ENCODE results near the gene RNASEH2B. TPM values are rescaled to one million over a fixed set of nuclear protein-coding genes. Genes with fewer than 3 reads are reported as not detected.
A peak's percentile ranks its signal among the peaks of the same experiment; 100 is the strongest.

RNASEH2B gene
- total and polyA plus RNA-seq, 4 donors = 31.2 to 97.4 (median 48.2) TPM

GRCh38 chr13:50998326-50998725 lies 88.7 kb downstream of the RNASEH2B start:
- peaks cover 26% of the 10 kb centered on the region for H3K4me1 ChIP-seq (ENCODE audit: control insufficient read depth, insufficient read depth, low read length)
- H3K9me3 ChIP-seq (ENCODE audit: control insufficient read depth, insufficient read depth, low read length) = no peaks in the 10 kb centered on the region
- H3K4me3 ChIP-seq (ENCODE audit: low read depth, low read length) = no peak overlapping the region
- no peak for DNase-seq (ENCODE audit: low read depth in 4 of 6, low spot score in 6 of 6)
- peaks cover 6% of the 10 kb centered on the region for H3K27me3 ChIP-seq (ENCODE audit: control insufficient read depth, insufficient read depth, low read length)
- WGBS (ENCODE audit: insufficient coverage) = 100% methylated on average over 1 of the region's 3 CpGs
- H3K36me3 ChIP-seq (ENCODE audit: control insufficient read depth, insufficient read depth, low read length) = no peaks in the 10 kb centered on the region
- no peak overlapping the region for H3K27ac ChIP-seq (ENCODE audit: low read depth, low read length)

DNA sequence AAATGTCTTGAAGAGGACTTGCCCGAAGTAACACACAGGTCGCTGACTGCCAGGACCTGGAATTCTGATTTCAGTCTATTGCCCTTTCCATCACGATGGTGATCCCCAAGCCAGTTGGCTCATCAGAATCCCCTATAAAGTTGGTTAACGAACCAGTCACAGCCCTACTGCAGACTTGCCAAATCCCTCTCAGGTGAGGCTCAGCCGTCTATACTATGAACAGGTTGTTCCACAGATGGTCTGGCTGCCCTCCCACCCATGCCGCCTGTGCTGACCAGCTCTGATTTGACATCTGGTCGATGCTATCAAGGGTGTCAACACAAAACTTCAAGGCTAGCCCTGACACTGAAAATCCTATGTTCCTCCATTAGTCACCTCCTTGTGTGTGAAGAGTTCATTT lies 90.0 kb downstream of the RNASEH2B start:
- Histone ChIP-seq H3K27me3 (ENCODE audit: control insufficient read depth, insufficient read depth, low read length) (peaks cover 6% of the 10 kb centered on the region), H3K4me3 (ENCODE audit: low read depth, low read length) (no peak overlapping the region), H3K36me3 (ENCODE audit: control insufficient read depth, insufficient read depth, low read length) (no peaks in the 10 kb centered on the region), H3K4me1 (ENCODE audit: control insufficient read depth, insufficient read depth, low read length) (peaks cover 19% of the 10 kb centered on the region), H3K27ac (ENCODE audit: low read depth, low read length) (no peak overlapping the region), H3K9me3 (ENCODE audit: control insufficient read depth, insufficient read depth, low read length) (no peaks in the 10 kb centered on the region)
- DNase-seq (ENCODE audit: low read depth in 4 of 6, low spot score in 6 of 6) = no peak
- 92% methylated on average over 7 of the region's 7 CpGs for WGBS (ENCODE audit: insufficient coverage)

DNA sequence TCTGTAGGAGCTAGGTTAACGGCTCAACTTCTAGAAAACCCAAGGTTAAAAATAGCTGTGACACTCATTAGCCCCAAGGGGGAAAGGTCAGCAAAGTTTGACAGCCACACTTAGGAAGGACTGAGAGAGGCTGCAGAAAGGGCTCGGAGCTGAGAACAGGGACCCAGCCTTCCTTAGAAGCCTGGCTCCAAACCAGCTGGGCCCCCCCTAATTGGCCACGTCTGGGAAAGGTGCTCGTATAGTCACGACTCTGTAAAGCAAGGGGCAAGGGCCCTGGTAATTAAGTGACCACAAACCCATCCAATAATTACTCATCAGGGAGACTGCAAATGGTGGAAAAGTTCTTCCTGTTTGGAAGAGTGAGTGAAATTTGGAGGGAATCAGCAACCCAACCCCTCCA lies 90.5 kb downstream of the RNASEH2B start:
- no peak for DNase-seq (ENCODE audit: low read depth in 4 of 6, low spot score in 6 of 6)
- Histone ChIP-seq H3K27ac (ENCODE audit: low read depth, low read length) (no peak overlapping the region), H3K9me3 (ENCODE audit: control insufficient read depth, insufficient read depth, low read length) (no peaks in the 10 kb centered on the region), H3K27me3 (ENCODE audit: control insufficient read depth, insufficient read depth, low read length) (peaks cover 6% of the 10 kb centered on the region), H3K4me3 (ENCODE audit: low read depth, low read length) (no peak overlapping the region), H3K4me1 (ENCODE audit: control insufficient read depth, insufficient read depth, low read length) (peaks cover 15% of the 10 kb centered on the region), H3K36me3 (ENCODE audit: control insufficient read depth, insufficient read depth, low read length) (no peaks in the 10 kb centered on the region)
- WGBS (ENCODE audit: insufficient coverage) = 46% methylated on average over 2 of the region's 5 CpGs

DNA sequence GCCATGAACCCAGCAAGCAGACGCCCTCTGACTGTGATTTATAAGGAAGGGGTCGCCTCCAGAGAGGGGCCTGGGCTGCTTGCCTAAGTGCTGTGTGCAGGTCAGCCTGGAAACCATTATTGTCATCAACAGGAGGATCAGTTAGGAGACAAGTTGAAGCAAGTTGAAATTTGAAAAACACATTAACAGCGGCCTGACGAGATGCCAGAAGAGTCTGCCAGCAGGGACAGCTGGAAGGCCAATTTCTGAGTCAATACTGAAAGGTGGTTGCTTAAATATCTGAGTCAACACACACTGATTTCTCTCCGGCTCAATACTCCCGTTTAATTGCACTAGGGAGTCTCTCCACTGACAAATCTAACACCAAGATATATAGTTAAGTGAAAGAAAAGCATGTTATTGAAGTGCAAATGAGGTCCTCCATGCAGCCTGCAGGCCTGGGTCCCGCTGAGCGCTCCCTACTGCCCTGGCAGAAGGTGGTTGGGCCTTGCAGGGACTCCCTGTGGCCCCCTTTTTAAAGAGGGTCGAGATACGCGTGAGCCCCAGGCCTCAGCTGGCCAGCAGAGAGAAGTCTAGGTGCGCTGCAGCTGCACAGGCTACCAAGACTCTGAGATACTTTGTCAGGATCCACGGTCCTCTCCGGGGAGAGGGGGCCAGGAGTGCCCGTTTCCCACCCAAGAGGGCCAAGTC lies 91.1 kb downstream of the RNASEH2B start:
- peaks cover 15% of the 10 kb centered on the region for H3K4me1 ChIP-seq (ENCODE audit: control insufficient read depth, insufficient read depth, low read length)
- H3K36me3 ChIP-seq (ENCODE audit: control insufficient read depth, insufficient read depth, low read length) = no peaks in the 10 kb centered on the region
- H3K9me3 ChIP-seq (ENCODE audit: control insufficient read depth, insufficient read depth, low read length) = no peaks in the 10 kb centered on the region
- peaks cover 4% of the 10 kb centered on the region for H3K27me3 ChIP-seq (ENCODE audit: control insufficient read depth, insufficient read depth, low read length)
- no peak overlapping the region for H3K4me3 ChIP-seq (ENCODE audit: low read depth, low read length)
- DNase-seq (ENCODE audit: low read depth in 4 of 6, low spot score in 6 of 6) = peak in 2 of 6 donors; percentile 82 to 92
- H3K27ac ChIP-seq (ENCODE audit: low read depth, low read length) = no peak overlapping the region
- 33% methylated on average over 13 of the region's 15 CpGs for WGBS (ENCODE audit: insufficient coverage)

DNA sequence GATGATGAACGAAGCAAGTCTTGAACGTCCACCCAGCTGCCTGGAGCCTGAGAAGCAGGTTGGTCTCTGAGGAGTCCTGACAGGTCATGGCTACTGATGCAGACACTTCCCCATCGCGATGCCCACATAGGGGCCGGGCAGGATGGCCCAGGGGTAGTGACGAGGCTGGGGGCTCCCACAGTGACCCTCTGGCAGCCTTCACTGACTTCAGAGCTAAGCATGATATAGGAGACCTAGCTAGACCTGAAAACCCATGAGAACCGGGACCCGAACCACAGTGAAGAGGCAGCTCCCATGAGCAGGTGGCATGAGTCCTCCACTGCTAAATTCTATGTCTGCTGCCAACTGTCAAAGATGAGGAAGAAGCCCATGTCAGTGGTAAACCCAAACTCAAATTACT lies 91.7 kb downstream of the RNASEH2B start:
- peaks cover 15% of the 10 kb centered on the region for H3K4me1 ChIP-seq (ENCODE audit: control insufficient read depth, insufficient read depth, low read length)
- WGBS (ENCODE audit: insufficient coverage) = 85% methylated on average over 8 of the region's 8 CpGs
- no peaks in the 10 kb centered on the region for H3K9me3 ChIP-seq (ENCODE audit: control insufficient read depth, insufficient read depth, low read length)
- no peak overlapping the region for H3K27ac ChIP-seq (ENCODE audit: low read depth, low read length)
- no peak for DNase-seq (ENCODE audit: low read depth in 4 of 6, low spot score in 6 of 6)
- peaks cover 4% of the 10 kb centered on the region for H3K27me3 ChIP-seq (ENCODE audit: control insufficient read depth, insufficient read depth, low read length)
- no peaks in the 10 kb centered on the region for H3K36me3 ChIP-seq (ENCODE audit: control insufficient read depth, insufficient read depth, low read length)
- no peak overlapping the region for H3K4me3 ChIP-seq (ENCODE audit: low read depth, low read length)

GRCh38 chr13:51002736-51003135 lies 93.1 kb downstream of the RNASEH2B start:
- H3K36me3 ChIP-seq (ENCODE audit: control insufficient read depth, insufficient read depth, low read length) = no peaks in the 10 kb centered on the region
- no peak overlapping the region for H3K4me3 ChIP-seq (ENCODE audit: low read depth, low read length)
- H3K27me3 ChIP-seq (ENCODE audit: control insufficient read depth, insufficient read depth, low read length) = peaks cover 3% of the 10 kb centered on the region
- WGBS (ENCODE audit: insufficient coverage) = 89% methylated on average over 1 of the region's 1 CpG
- H3K4me1 ChIP-seq (ENCODE audit: control insufficient read depth, insufficient read depth, low read length) = peaks cover 15% of the 10 kb centered on the region
- no peaks in the 10 kb centered on the region for H3K9me3 ChIP-seq (ENCODE audit: control insufficient read depth, insufficient read depth, low read length)
- H3K27ac ChIP-seq (ENCODE audit: low read depth, low read length) = no peak overlapping the region
- DNase-seq (ENCODE audit: low read depth in 4 of 6, low spot score in 6 of 6) = no peak

DNA sequence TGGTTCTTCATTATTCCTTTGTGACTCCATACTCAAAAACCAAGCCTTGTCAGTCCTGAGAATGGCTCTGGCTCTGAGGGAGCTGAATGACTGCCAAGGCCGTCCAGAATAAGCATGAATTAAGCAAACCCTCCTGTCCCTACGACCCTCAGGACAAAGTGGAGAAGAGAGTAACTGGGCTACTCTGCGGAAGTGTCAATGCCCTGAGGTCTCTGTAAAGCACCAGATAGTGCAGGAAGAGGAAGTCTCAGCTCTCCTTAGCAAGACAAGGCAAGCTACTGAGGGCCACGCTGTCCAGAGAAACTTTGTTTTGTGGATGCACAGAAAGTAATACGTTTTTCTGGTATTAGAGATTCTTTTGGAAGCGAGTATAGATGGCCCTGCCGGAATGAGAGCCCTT lies 94.1 kb downstream of the RNASEH2B start:
- 88% methylated on average over 6 of the region's 7 CpGs for WGBS (ENCODE audit: insufficient coverage)
- Histone ChIP-seq H3K27ac (ENCODE audit: low read depth, low read length) (no peak overlapping the region), H3K4me1 (ENCODE audit: control insufficient read depth, insufficient read depth, low read length) (peaks cover 15% of the 10 kb centered on the region), H3K36me3 (ENCODE audit: control insufficient read depth, insufficient read depth, low read length) (no peaks in the 10 kb centered on the region), H3K9me3 (ENCODE audit: control insufficient read depth, insufficient read depth, low read length) (no peaks in the 10 kb centered on the region), H3K4me3 (ENCODE audit: low read depth, low read length) (no peak overlapping the region), H3K27me3 (ENCODE audit: control insufficient read depth, insufficient read depth, low read length) (peaks cover 3% of the 10 kb centered on the region)
- no peak for DNase-seq (ENCODE audit: low read depth in 4 of 6, low spot score in 6 of 6)

- peaks cover 3% of the 10 kb centered on the region for H3K27me3 ChIP-seq (ENCODE audit: control insufficient read depth, insufficient read depth, low read length)
- no peaks in the 10 kb centered on the region for H3K9me3 ChIP-seq (ENCODE audit: control insufficient read depth, insufficient read depth, low read length)
- no peak for DNase-seq (ENCODE audit: low read depth in 4 of 6, low spot score in 6 of 6)
- no peaks in the 10 kb centered on the region for H3K36me3 ChIP-seq (ENCODE audit: control insufficient read depth, insufficient read depth, low read length)
- WGBS (ENCODE audit: insufficient coverage) = 87% methylated on average over 12 of the region's 18 CpGs
- H3K4me3 ChIP-seq (ENCODE audit: low read depth, low read length) = no peak overlapping the region
- H3K27ac ChIP-seq (ENCODE audit: low read depth, low read length) = no peak overlapping the region
- H3K4me1 ChIP-seq (ENCODE audit: control insufficient read depth, insufficient read depth, low read length) = peaks cover 15% of the 10 kb centered on the region
Observed at GRCh38 chr13:51004111-51004865, 94.7 kb downstream of the RNASEH2B start.

DNA sequence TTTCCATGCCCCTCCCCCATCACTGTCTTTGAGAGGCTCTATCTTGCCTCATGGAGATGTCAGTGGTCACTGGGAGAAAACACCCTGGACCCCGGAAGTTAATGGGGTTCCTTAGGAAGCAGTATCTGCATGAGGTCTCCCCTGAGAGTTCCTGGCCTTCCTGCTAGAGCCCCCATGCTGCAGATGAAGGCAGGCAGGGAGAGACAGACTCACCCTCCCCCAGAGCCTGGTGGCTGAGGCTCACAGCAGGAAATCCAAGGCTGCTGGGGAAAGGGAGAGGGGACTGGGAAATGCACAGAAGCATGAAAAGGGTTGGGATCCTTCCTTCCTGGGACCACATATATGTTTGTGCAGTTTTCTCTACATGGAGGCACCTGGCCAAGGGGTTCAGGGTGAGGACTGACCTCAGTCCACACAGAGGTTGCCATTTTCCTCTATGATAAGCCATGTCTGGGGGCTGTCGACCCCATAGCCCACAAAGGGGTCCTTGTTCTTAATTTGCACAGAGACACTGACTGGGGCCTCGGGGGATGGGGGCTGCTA lies 95.4 kb downstream of the RNASEH2B start:
- peaks cover 3% of the 10 kb centered on the region for H3K27me3 ChIP-seq (ENCODE audit: control insufficient read depth, insufficient read depth, low read length)
- no peaks in the 10 kb centered on the region for H3K9me3 ChIP-seq (ENCODE audit: control insufficient read depth, insufficient read depth, low read length)
- no peaks in the 10 kb centered on the region for H3K36me3 ChIP-seq (ENCODE audit: control insufficient read depth, insufficient read depth, low read length)
- no peak for DNase-seq (ENCODE audit: low read depth in 4 of 6, low spot score in 6 of 6)
- H3K27ac ChIP-seq (ENCODE audit: low read depth, low read length) = no peak overlapping the region
- WGBS (ENCODE audit: insufficient coverage) = 61% methylated on average over 3 of the region's 3 CpGs
- H3K4me3 ChIP-seq (ENCODE audit: low read depth, low read length) = no peak overlapping the region
- H3K4me1 ChIP-seq (ENCODE audit: control insufficient read depth, insufficient read depth, low read length) = peaks cover 15% of the 10 kb centered on the region
